Tibial nerve (tissue), 3 donors: Measurements from ENCODE around the gene MTX2.

Experiments
- POLR2A ChIP-seq, 2 donors: fragments of 450-650 bp; IDR thresholded peaks; one replicate each; pipeline ENCODE4 v1.6.1; 2017; ENCODE audit warnings: antibody characterized with exemption in 2 of 2, mild to moderate bottlenecking in 2 of 2, moderate library complexity in 2 of 2
- TF ChIP-seq, protein P1 (sequence below), 5 experiments: fragments of 200-600 bp in 3 of 5; fragments of 450-650 bp in 2 of 5; sonication (generic) in 3 of 5; IDR thresholded peaks; one replicate each; pipeline ENCODE4 v1.5.1; 2016 to 2019; ENCODE audit warnings: antibody characterized with exemption in 5 of 5, mild to moderate bottlenecking in 3 of 5, moderate library complexity in 2 of 5

GRCh38 chr2:176325732-176326131 is 56.5 kb downstream of the MTX2 start:
- no peak for TF ChIP-seq POLR2A (IDR thresholded peaks at IDR 0.05)
- TF ChIP-seq, protein P1, sequence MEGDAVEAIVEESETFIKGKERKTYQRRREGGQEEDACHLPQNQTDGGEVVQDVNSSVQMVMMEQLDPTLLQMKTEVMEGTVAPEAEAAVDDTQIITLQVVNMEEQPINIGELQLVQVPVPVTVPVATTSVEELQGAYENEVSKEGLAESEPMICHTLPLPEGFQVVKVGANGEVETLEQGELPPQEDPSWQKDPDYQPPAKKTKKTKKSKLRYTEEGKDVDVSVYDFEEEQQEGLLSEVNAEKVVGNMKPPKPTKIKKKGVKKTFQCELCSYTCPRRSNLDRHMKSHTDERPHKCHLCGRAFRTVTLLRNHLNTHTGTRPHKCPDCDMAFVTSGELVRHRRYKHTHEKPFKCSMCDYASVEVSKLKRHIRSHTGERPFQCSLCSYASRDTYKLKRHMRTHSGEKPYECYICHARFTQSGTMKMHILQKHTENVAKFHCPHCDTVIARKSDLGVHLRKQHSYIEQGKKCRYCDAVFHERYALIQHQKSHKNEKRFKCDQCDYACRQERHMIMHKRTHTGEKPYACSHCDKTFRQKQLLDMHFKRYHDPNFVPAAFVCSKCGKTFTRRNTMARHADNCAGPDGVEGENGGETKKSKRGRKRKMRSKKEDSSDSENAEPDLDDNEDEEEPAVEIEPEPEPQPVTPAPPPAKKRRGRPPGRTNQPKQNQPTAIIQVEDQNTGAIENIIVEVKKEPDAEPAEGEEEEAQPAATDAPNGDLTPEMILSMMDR (IDR thresholded peaks at IDR 0.05): no peak
